ENCODE data around the gene SLC9A9.

Gene SLC9A9

GRCh38 chr3:143333367-143333766, 514.9 kb downstream of the SLC9A9 start:
- DNase-seq (ENCODE audit: low read depth in 2 of 2, low spot score in 1 of 2) = no peak

- no peak for DNase-seq (ENCODE audit: low read depth in 2 of 2, low spot score in 1 of 2)
These were observed 516.2 kb downstream of the SLC9A9 start for GRCh38 chr3:143332026-143332425.

GRCh38 chr3:143331350-143331749, 516.9 kb downstream of the SLC9A9 start:
- DNase-seq (ENCODE audit: low read depth in 2 of 2, low spot score in 1 of 2) = no peak

DNA sequence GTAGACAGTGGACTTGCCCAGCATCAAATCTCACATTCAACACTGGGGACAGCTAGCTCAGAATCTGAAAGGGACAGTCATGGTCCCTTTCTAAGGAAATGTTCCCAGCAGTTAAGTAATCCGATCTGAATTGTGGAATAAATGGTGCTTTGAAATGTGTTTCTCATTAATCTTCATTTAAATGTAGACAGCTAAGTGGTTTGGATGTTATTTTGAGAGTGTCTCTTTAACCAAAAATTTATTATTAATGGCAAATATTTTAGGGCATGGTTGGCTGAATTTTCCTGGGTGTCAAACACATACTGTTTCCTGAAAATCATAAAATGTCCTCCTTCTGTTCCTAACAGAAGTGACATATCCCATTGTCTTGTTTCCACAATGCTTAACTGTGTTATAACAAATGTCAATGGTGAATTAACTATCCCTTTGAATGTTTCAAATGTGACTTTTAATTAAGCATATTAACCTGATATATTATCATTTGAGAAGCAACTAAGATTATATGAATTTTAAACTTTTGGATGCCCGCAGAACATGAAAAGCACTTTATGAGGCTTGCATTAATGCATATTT, 517.9 kb downstream of the SLC9A9 start:
- no peak for DNase-seq (ENCODE audit: low read depth in 2 of 2, low spot score in 1 of 2)

GRCh38 chr3:143329567-143330211, 518.6 kb downstream of the SLC9A9 start:
- DNase-seq (ENCODE audit: low read depth in 2 of 2, low spot score in 1 of 2) = no peak

- no peak for DNase-seq (ENCODE audit: low read depth in 2 of 2, low spot score in 1 of 2)
These were observed 519.8 kb downstream of the SLC9A9 start for GRCh38 chr3:143328451-143328850.

- DNase-seq (ENCODE audit: low read depth in 2 of 2, low spot score in 1 of 2) = no peak
These were observed 521.1 kb downstream of the SLC9A9 start for GRCh38 chr3:143326983-143327778.

GRCh38 chr3:143321058-143321769, 527.1 kb downstream of the SLC9A9 start:
- no peak for DNase-seq (ENCODE audit: low read depth in 2 of 2, low spot score in 1 of 2)

DNA sequence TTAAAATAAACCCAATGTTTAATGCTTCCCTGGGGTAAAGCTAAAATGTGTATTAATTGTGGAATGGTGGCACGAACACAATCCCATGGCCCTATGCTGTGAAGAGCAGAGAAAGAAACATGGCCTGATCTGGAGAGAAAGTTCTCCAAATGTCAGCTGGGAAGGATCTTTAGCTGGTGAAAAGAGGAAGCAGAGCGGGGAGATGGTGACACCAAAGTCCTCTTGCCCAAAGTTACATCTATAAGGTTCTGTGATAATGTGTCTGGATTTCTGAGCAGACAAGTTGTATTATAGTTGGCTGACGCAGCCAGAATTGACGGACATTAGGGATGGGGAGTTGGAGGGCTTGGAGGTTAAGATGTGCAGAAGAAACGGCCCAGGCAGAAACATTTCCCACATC, 532.5 kb downstream of the SLC9A9 start:
- no peak for DNase-seq (ENCODE audit: low read depth in 2 of 2, low spot score in 1 of 2)

DNA sequence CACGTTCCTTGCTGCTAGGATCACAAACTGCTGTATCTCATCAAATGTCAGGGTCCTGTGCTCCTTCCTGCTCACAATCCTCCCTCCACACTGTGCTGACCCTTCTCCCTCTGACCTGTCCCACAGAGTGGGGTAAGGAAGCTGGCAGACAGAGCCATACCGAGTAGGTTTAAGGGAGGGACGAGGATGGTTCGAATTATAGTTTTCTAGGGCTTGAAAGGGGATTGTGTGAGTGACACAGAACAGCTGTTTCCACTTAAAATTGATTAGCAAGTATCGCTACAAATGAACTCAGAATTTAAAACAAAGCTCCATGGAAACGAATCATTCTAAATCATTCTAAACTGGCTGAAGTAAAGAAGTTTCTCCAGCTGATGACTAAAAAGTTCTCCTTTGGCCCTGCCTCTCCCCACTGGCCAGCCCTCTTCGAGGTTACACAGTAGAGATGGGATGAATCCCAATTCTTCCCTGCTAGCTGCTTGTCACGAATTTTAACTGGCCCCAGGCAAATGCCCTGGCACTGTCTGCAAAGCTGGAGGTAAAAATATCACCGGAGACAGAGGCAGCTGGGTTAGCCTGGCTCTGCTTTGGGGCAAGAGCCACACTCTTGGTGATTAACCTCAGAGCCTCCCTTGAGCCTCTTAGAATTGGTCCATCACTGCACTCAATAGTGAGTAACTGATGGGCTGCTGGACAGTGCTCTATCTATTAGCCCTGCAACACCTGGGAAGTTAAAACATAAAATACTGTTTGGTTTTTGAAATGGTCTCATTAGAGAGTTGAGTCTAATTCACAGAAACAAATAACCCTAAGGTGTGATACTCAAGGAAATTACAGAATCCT, 533.8 kb downstream of the SLC9A9 start:
- no peak for DNase-seq (ENCODE audit: low read depth in 2 of 2, low spot score in 1 of 2)

- no peak for DNase-seq (ENCODE audit: low read depth in 2 of 2, low spot score in 1 of 2)
These were observed 534.4 kb downstream of the SLC9A9 start for GRCh38 chr3:143313893-143314188.

GRCh38 chr3:143313025-143313892, 535.0 kb downstream of the SLC9A9 start:
- DNase-seq (ENCODE audit: low read depth in 2 of 2, low spot score in 1 of 2) = no peak

- DNase-seq (ENCODE audit: low read depth in 2 of 2, low spot score in 1 of 2) = no peak
These were observed 537.2 kb downstream of the SLC9A9 start for GRCh38 chr3:143311096-143311495.

- no peak for DNase-seq (ENCODE audit: low read depth in 2 of 2, low spot score in 1 of 2)
These were observed 538.6 kb downstream of the SLC9A9 start for GRCh38 chr3:143309705-143310104.

DNA sequence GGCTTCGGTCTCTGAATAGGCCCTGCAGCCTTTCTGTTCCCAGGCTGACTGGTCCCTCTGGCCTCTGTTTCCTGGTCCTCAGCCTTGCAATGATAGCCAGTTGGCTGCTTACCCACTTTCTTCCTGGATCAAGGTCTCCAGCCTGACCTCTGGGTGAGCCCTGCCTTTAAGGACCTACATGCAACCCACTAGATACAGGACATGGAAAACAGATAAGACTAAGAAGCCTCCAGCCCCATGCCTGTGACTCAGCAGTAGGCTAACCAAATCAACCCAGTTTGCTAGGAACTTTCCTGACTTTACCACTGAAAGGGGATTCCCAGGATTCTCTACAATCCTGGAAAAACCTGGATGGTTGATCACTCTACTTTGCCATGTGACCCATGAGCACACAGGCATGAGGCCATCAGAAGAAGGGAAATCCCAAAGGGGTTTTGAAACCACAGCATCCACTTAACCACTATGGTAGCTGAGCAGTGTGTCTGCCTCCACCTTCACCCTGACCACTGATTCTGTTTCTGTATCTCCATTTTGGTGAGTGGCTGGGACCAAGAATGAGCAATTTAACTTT, 540.6 kb downstream of the SLC9A9 start:
- DNase-seq (ENCODE audit: low read depth in 2 of 2, low spot score in 1 of 2) = no peak

DNA sequence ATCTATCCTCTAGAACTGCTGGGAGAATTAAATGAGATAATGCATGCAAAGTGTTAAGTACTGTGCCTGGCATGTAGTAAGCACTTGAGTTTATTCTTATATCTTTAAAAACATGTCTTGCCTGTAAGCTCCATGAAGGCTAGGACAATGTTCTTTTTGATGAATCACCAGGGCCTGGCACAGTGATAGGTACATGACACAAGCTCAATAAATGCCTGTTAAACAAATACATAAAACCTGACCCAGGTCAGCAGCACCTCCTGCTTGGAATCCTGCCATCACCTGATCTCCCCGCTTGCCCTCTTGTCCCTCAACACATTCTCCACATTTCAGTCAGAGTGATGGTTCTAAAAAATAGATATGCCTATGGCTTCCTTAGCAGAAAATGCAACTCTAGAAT, 541.9 kb downstream of the SLC9A9 start:
- DNase-seq (ENCODE audit: low read depth in 2 of 2, low spot score in 1 of 2) = no peak

DNA sequence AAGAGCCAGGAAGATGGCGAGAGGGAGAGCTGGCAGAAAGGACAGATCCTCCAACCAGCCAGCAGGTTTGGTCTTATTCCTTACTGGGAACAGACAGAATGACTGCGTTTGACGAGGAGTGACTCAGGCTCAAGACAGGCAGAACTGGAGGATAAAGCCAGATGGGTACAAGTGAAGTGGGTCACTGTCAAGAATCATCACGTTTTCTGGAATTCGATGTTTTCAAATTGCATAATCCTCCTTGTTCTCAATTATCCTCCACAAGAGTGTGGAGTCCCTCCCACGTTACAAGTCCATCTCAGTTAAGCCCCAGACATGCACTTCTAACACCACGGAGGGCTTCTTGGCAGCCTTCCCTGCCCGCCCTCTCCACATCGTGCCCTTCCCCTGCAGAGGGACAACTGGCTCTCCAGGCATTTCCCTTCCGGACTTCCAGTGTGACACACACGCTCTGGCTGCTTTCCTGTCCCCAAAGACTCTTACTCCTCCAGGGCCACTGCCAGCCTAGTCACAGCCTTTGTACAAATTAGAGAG, 545.6 kb downstream of the SLC9A9 start:
- no peak for DNase-seq (ENCODE audit: low read depth in 2 of 2, low spot score in 1 of 2)

DNA sequence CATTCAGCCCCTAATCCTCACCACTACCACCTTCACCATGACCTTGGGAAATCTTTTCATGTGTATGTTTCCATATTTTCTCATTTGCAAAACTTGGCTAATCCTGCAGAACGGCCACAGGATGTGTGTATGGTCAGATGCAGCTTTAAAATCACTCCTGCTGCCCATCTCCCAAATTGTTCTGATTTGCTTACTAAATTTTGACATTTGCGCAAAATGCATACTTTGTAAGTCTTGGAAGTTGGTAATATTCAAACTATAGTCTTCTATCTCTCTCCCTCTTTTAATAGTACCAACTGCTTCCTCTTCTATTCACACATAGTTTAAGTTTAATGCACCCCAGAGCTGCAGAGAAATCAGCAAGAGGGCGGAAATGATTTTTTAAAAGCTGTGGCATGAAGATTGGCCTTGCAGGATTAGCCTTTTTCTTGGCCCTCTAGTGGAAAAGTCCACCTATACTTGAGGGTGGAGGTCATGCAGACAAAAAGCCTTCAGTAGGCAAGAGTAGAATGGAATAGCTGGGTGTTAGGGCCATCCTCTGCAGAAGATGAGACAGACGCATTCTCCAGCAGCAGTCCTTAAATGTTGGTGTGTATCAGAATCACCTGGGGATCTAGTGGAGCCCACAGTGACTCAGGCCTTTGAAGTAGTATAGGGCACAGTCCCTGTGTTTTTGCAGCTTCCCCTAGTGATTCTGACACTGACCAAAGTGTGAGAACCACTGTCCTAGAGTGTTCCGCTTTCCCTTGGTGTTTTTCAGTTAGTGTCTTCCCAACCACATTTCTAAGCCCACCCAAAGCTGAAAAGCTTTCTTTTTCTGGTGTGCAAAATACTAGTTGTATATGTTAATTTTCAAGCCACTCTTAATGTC, 547.0 kb downstream of the SLC9A9 start:
- no peak for DNase-seq (ENCODE audit: low read depth in 2 of 2, low spot score in 1 of 2)
